ENCODE results near the gene PPP1CA.

PPP1CA gene

GRCh38 chr11:67420646-67421429 is 19.2 kb upstream of the PPP1CA start:
- Histone ChIP-seq H3K36me3 (ENCODE audit: control insufficient read depth, insufficient read depth, low read length) (no peaks in the 10 kb centered on the region), H3K9me3 (ENCODE audit: control insufficient read depth, insufficient read depth, low read length) (no peaks in the 10 kb centered on the region), H3K9ac (ENCODE audit: low read depth, low read length) (no peak overlapping the region), H3K4me3 (ENCODE audit: low read depth, low read length) (peak overlapping the region; percentile 50), H3K4me1 (ENCODE audit: control insufficient read depth, insufficient read depth, low read length) (peaks cover 4% of the 10 kb centered on the region), H3K27me3 (ENCODE audit: control insufficient read depth, insufficient read depth, low read length) (peaks cover 4% of the 10 kb centered on the region)

- Histone ChIP-seq H3K9me3 (ENCODE audit: control insufficient read depth, insufficient read depth, low read length) (no peaks in the 10 kb centered on the region), H3K36me3 (ENCODE audit: control insufficient read depth, insufficient read depth, low read length) (no peaks in the 10 kb centered on the region), H3K27me3 (ENCODE audit: control insufficient read depth, insufficient read depth, low read length) (peaks cover 4% of the 10 kb centered on the region), H3K9ac (ENCODE audit: low read depth, low read length) (no peak overlapping the region), H3K4me1 (ENCODE audit: control insufficient read depth, insufficient read depth, low read length) (peaks cover 4% of the 10 kb centered on the region), H3K4me3 (ENCODE audit: low read depth, low read length) (peak overlapping the region; percentile 50)
Measured at GRCh38 chr11:67420147-67420645, 18.5 kb upstream of the PPP1CA start.

- H3K4me3 ChIP-seq (ENCODE audit: low read depth, low read length) = no peak overlapping the region
- H3K9ac ChIP-seq (ENCODE audit: low read depth, low read length) = no peak overlapping the region
- H3K27me3 ChIP-seq (ENCODE audit: control insufficient read depth, insufficient read depth, low read length) = peaks cover 4% of the 10 kb centered on the region
- H3K36me3 ChIP-seq (ENCODE audit: control insufficient read depth, insufficient read depth, low read length) = no peaks in the 10 kb centered on the region
- peaks cover 4% of the 10 kb centered on the region for H3K4me1 ChIP-seq (ENCODE audit: control insufficient read depth, insufficient read depth, low read length)
- H3K9me3 ChIP-seq (ENCODE audit: control insufficient read depth, insufficient read depth, low read length) = no peaks in the 10 kb centered on the region
Measured at GRCh38 chr11:67419325-67420049, 17.8 kb upstream of the PPP1CA start.

- peaks cover 4% of the 10 kb centered on the region for H3K27me3 ChIP-seq (ENCODE audit: control insufficient read depth, insufficient read depth, low read length)
- no peak overlapping the region for H3K4me3 ChIP-seq (ENCODE audit: low read depth, low read length)
- no peaks in the 10 kb centered on the region for H3K36me3 ChIP-seq (ENCODE audit: control insufficient read depth, insufficient read depth, low read length)
- no peaks in the 10 kb centered on the region for H3K9me3 ChIP-seq (ENCODE audit: control insufficient read depth, insufficient read depth, low read length)
- no peak overlapping the region for H3K9ac ChIP-seq (ENCODE audit: low read depth, low read length)
- peaks cover 4% of the 10 kb centered on the region for H3K4me1 ChIP-seq (ENCODE audit: control insufficient read depth, insufficient read depth, low read length)
Measured at GRCh38 chr11:67418476-67419281, 17.0 kb upstream of the PPP1CA start.

- H3K9ac ChIP-seq (ENCODE audit: low read depth, low read length) = no peak overlapping the region
- H3K36me3 ChIP-seq (ENCODE audit: control insufficient read depth, insufficient read depth, low read length) = no peaks in the 10 kb centered on the region
- H3K27me3 ChIP-seq (ENCODE audit: control insufficient read depth, insufficient read depth, low read length) = peaks cover 7% of the 10 kb centered on the region
- H3K4me1 ChIP-seq (ENCODE audit: control insufficient read depth, insufficient read depth, low read length) = peaks cover 4% of the 10 kb centered on the region
- no peak overlapping the region for H3K4me3 ChIP-seq (ENCODE audit: low read depth, low read length)
- no peaks in the 10 kb centered on the region for H3K9me3 ChIP-seq (ENCODE audit: control insufficient read depth, insufficient read depth, low read length)
Measured at GRCh38 chr11:67417425-67417824, 15.8 kb upstream of the PPP1CA start.

GRCh38 chr11:67416416-67417335 is 15.0 kb upstream of the PPP1CA start:
- Histone ChIP-seq H3K9ac (ENCODE audit: low read depth, low read length) (no peak overlapping the region), H3K4me3 (ENCODE audit: low read depth, low read length) (no peak overlapping the region)

GRCh38 chr11:67415501-67416304 is 14.0 kb upstream of the PPP1CA start, which contains the start of gene CARNS1:
TSS of gene CARNS1 (plus strand) at chr11:67415678. CDS start at chr11:67416200, 522 bp downstream.
- Histone ChIP-seq H3K9me3 (ENCODE audit: control insufficient read depth, insufficient read depth, low read length) (no peaks in the 10 kb centered on the region), H3K4me1 (ENCODE audit: control insufficient read depth, insufficient read depth, low read length) (peaks cover 4% of the 10 kb centered on the region), H3K9ac (ENCODE audit: low read depth, low read length) (no peak within 1 kb of the TSS), H3K4me3 (ENCODE audit: low read depth, low read length) (peak within 1 kb of the TSS; percentile 52), H3K27me3 (ENCODE audit: control insufficient read depth, insufficient read depth, low read length) (peaks cover 7% of the 10 kb centered on the region), H3K36me3 (ENCODE audit: control insufficient read depth, insufficient read depth, low read length) (no peaks in the 10 kb centered on the region)

More at GRCh38 chr11:67416416-67417335, 15.0 kb upstream of the PPP1CA start:
- peaks cover 7% of the 10 kb centered on the region for H3K27me3 ChIP-seq (ENCODE audit: control insufficient read depth, insufficient read depth, low read length)
- peaks cover 4% of the 10 kb centered on the region for H3K4me1 ChIP-seq (ENCODE audit: control insufficient read depth, insufficient read depth, low read length)
- H3K9me3 ChIP-seq (ENCODE audit: control insufficient read depth, insufficient read depth, low read length) = no peaks in the 10 kb centered on the region
- no peaks in the 10 kb centered on the region for H3K36me3 ChIP-seq (ENCODE audit: control insufficient read depth, insufficient read depth, low read length)

- Histone ChIP-seq H3K27me3 (ENCODE audit: control insufficient read depth, insufficient read depth, low read length) (peaks cover 3% of the 10 kb centered on the region), H3K4me1 (ENCODE audit: control insufficient read depth, insufficient read depth, low read length) (peaks cover 4% of the 10 kb centered on the region), H3K9ac (ENCODE audit: low read depth, low read length) (no peak overlapping the region), H3K36me3 (ENCODE audit: control insufficient read depth, insufficient read depth, low read length) (no peaks in the 10 kb centered on the region), H3K9me3 (ENCODE audit: control insufficient read depth, insufficient read depth, low read length) (no peaks in the 10 kb centered on the region), H3K4me3 (ENCODE audit: low read depth, low read length) (no peak overlapping the region)
Measured at GRCh38 chr11:67413266-67413849, 11.7 kb upstream of the PPP1CA start.

- H3K27me3 ChIP-seq (ENCODE audit: control insufficient read depth, insufficient read depth, low read length) = peaks cover 3% of the 10 kb centered on the region
- H3K4me1 ChIP-seq (ENCODE audit: control insufficient read depth, insufficient read depth, low read length) = peaks cover 4% of the 10 kb centered on the region
- no peak overlapping the region for H3K4me3 ChIP-seq (ENCODE audit: low read depth, low read length)
- H3K36me3 ChIP-seq (ENCODE audit: control insufficient read depth, insufficient read depth, low read length) = no peaks in the 10 kb centered on the region
- H3K9me3 ChIP-seq (ENCODE audit: control insufficient read depth, insufficient read depth, low read length) = no peaks in the 10 kb centered on the region
- H3K9ac ChIP-seq (ENCODE audit: low read depth, low read length) = no peak overlapping the region
Measured at GRCh38 chr11:67412495-67413179, 11.0 kb upstream of the PPP1CA start.
